ENCODE measurements around the gene FPR3. TPM values are rescaled to one million over a fixed set of nuclear protein-coding genes. Genes with fewer than 3 reads are reported as not detected.

Gene FPR3
- polyA plus RNA-seq, 2 of the 4 experiments (the other 2 are of a cell fraction), result not detected

GRCh38 chr19:51820831-51821446, 26.0 kb downstream of the FPR3 start:
- DNase-seq (ENCODE audit: low read depth in 1 of 2, low spot score in 1 of 2) (no peak), FAIRE-seq (no peak), ATAC-seq (no peak)
- CTCF ChIA-PET, result no interaction called here
- 2% methylated on average over 7 of the region's 7 CpGs for WGBS (ENCODE audit: missing lambda C conversion rate)
- no peak overlapping the region for H3K4me2 ChIP-seq
- H3K9me3 ChIP-seq, result peaks cover 60% of the 10 kb centered on the region
- no peak for TF ChIP-seq ZC3H11A (IDR thresholded peaks at IDR 0.05)
- TF ChIP-seq RFX5 (IDR thresholded peaks at IDR 0.05), result no peak
- TF ChIP-seq RARB (CRISPR knock-in tag; IDR thresholded peaks at IDR 0.05), result no peak
- no peak for TF ChIP-seq JUN (IDR thresholded peaks at IDR 0.05)
- TF ChIP-seq TP53 (CRISPR knock-in tag; IDR thresholded peaks at IDR 0.05), result no peak
- TF ChIP-seq HMGXB4 (CRISPR knock-in tag; IDR thresholded peaks at IDR 0.05; ENCODE audit: borderline replicate concordance), result no peak
- no peak for TF ChIP-seq JUNB (IDR thresholded peaks at IDR 0.05)
- no peak for TF ChIP-seq HOXA7 (CRISPR knock-in tag; IDR thresholded peaks at IDR 0.05)
- no peak for TF ChIP-seq HDAC2 (IDR thresholded peaks at IDR 0.05)
- no peak for TF ChIP-seq HOXB13 (CRISPR knock-in tag; IDR thresholded peaks at IDR 0.05; ENCODE audit: low read depth)
- no peaks in the 10 kb centered on the region for H3K4me1 ChIP-seq
- no peak overlapping the region for H3K4me3 ChIP-seq
- POLR2A ChIA-PET, result no interaction called here
- no peak overlapping the region for H3K27ac ChIP-seq

- ATAC-seq, result no peak
- no peak overlapping the region for H3K27ac ChIP-seq
- H3K4me1 ChIP-seq, result no peaks in the 10 kb centered on the region
- no peak overlapping the region for H3K4me3 ChIP-seq
- 8% methylated on average over 3 of the region's 3 CpGs for WGBS (ENCODE audit: missing lambda C conversion rate)
- H3K9me3 ChIP-seq, result peaks cover 60% of the 10 kb centered on the region
- DNase-seq (ENCODE audit: low read depth in 1 of 2, low spot score in 1 of 2), result no peak
- H3K4me2 ChIP-seq, result no peak overlapping the region
- TF ChIP-seq EP300 (IDR thresholded peaks at IDR 0.05), result no peak
- TF ChIP-seq HMGXB4 (CRISPR knock-in tag; IDR thresholded peaks at IDR 0.05; ENCODE audit: borderline replicate concordance), result no peak
- no peak for TF ChIP-seq CEBPB (IDR thresholded peaks at IDR 0.05)
- no peak for TF ChIP-seq SMC3 (IDR thresholded peaks at IDR 0.05)
- POLR2A ChIA-PET, result no interaction called here
- no peak for FAIRE-seq
- CTCF ChIA-PET, result no interaction called here
Observed at GRCh38 chr19:51821456-51821855, 26.5 kb downstream of the FPR3 start.

- H3K4me1 ChIP-seq, result no peaks in the 10 kb centered on the region
- no peak for DNase-seq (ENCODE audit: low read depth in 1 of 2, low spot score in 1 of 2)
- no peak for TF ChIP-seq MAX (IDR thresholded peaks at IDR 0.05)
- TF ChIP-seq REST (IDR thresholded peaks at IDR 0.05), result no peak
- TF ChIP-seq RARB (CRISPR knock-in tag; IDR thresholded peaks at IDR 0.05), result no peak
- TF ChIP-seq POLR2AphosphoS2 (conservative IDR thresholded peaks at IDR 0.05; ENCODE audit: low read length), result no peak
- TF ChIP-seq ZNF302 (CRISPR knock-in tag; IDR thresholded peaks at IDR 0.05), result no peak
- TF ChIP-seq RCOR1 (IDR thresholded peaks at IDR 0.05; ENCODE audit: low read depth, low read length), result no peak
- no peak for TF ChIP-seq POLR2A (IDR thresholded peaks at IDR 0.05; ENCODE audit: low read length)
- TF ChIP-seq NR3C1 (IDR thresholded peaks at IDR 0.05), result no peak
- TF ChIP-seq CHD4 (IDR thresholded peaks at IDR 0.05; ENCODE audit: borderline replicate concordance), result no peak
- TF ChIP-seq HDAC2 (IDR thresholded peaks at IDR 0.05), result no peak
- TF ChIP-seq SMC3 (IDR thresholded peaks at IDR 0.05), result no peak
- no peak for TF ChIP-seq HEYL (CRISPR knock-in tag; IDR thresholded peaks at IDR 0.05)
- no peak for FAIRE-seq
- no peak overlapping the region for H3K4me3 ChIP-seq
- ATAC-seq, result no peak
- H3K27ac ChIP-seq, result no peak overlapping the region
- POLR2A ChIA-PET, result no interaction called here
- CTCF ChIA-PET, result no interaction called here
- peaks cover 60% of the 10 kb centered on the region for H3K9me3 ChIP-seq
- no peak overlapping the region for H3K4me2 ChIP-seq
Observed at GRCh38 chr19:51821921-51822320, 27.0 kb downstream of the FPR3 start.

Data from A549 (cell line).